Esophagus (tissue), 2 donors: ENCODE results near the gene HES1. TPM values are rescaled to one million over a fixed set of nuclear protein-coding genes. Genes with fewer than 3 reads are reported as not detected.
"Not testable (repeated sequence)": the region's sequence is repeated elsewhere in the genome, so short reads cannot be mapped to it uniquely, and the experiment has no call there.

Experiments used
- H3K27ac ChIP-seq, 2 donors: one replicate each; pipeline ENCODE4 v1.5.1; 2013; ENCODE audit warnings: low read depth in 2 of 2, mild to moderate bottlenecking in 2 of 2, inconsistent platforms in 1 of 2, low read length in 1 of 2, moderate library complexity in 1 of 2
- H3K27me3 ChIP-seq, 2 donors: one replicate each; pipeline ENCODE4 v1.6.1; 2013; ENCODE audit warnings: low read length in 2 of 2, control low read depth in 1 of 2, mild to moderate bottlenecking in 1 of 2; ENCODE audit not compliant: insufficient read depth in 2 of 2, control insufficient read depth in 1 of 2
- H3K36me3 ChIP-seq, 2 donors: one replicate each; pipeline ENCODE4 v1.6.1; 2013; ENCODE audit warnings: low read length in 1 of 2; ENCODE audit not compliant: control insufficient read depth in 2 of 2, insufficient read depth in 2 of 2
- H3K4me1 ChIP-seq, 2 donors: one replicate each; pipeline ENCODE4 v1.6.1; 2013; ENCODE audit warnings: low read length in 1 of 2; ENCODE audit not compliant: control insufficient read depth in 2 of 2, insufficient read depth in 2 of 2
- H3K4me3 ChIP-seq, 2 donors: one replicate each; pipeline ENCODE4 v1.5.1; 2013; ENCODE audit warnings: low read length in 2 of 2, mild to moderate bottlenecking in 2 of 2, low read depth in 1 of 2, moderate library complexity in 1 of 2
- H3K9me3 ChIP-seq, 2 donors: one replicate each; pipeline ENCODE4 v1.6.1; 2013; ENCODE audit warnings: mild to moderate bottlenecking in 2 of 2, low read depth in 1 of 2, low read length in 1 of 2, moderate library complexity in 1 of 2; ENCODE audit not compliant: control insufficient read depth in 2 of 2, insufficient read depth in 1 of 2
- WGBS, 2 donors: extraction: QIAGEN DNeasy Blood & Tissue Kit; methylation state at CpG; one replicate each; pipeline ENCODE4 v1.1.7; 2013; 5-methylcytosine and 5-hydroxymethylcytosine counted together
- polyA plus RNA-seq, 2 donors: library from polyadenylated mRNA; stranded (reverse); fragments of 200-250 nt; gene quantifications; one replicate each; pipeline ENCODE4 v1.2.3, GENCODE V29; 2013
- donor health status: healthy with polysubstance abuse.
- donor health status: Bipolar disorder and iron deficiency.

HES1 gene
- 10 to 100 TPM; 68.9 to 78.3 TPM for polyA plus RNA-seq

- no peaks in the 10 kb centered on the region for H3K27me3 ChIP-seq
- H3K27ac ChIP-seq: peak within 1 kb of the TSS; percentile 92 to 94
- peaks cover 2 to 6% of the 10 kb centered on the region in 2 donors for H3K4me1 ChIP-seq
- H3K36me3 ChIP-seq: peaks cover 0 to 4% of the 10 kb centered on the region in 2 donors
- no peaks in the 10 kb centered on the region for H3K9me3 ChIP-seq
- WGBS, 2 donors: 1 to 2% methylated on average over 29 of the region's 29 CpGs
- peak within 1 kb of the TSS; percentile 67 to 82 for H3K4me3 ChIP-seq
These were observed at the start of gene HES1 for GRCh38 chr3:194135806-194136518. HES1 (plus strand) TSS chr3:194136148; CDS start chr3:194136381, 233 bp downstream.

- no peak overlapping the region for H3K27ac ChIP-seq
- no peaks in the 10 kb centered on the region for H3K36me3 ChIP-seq
- 80 to 88% methylated on average over 12 of the region's 12 CpGs for WGBS, 2 donors
- H3K4me3 ChIP-seq: no peak overlapping the region
- no peaks in the 10 kb centered on the region for H3K27me3 ChIP-seq
- H3K4me1 ChIP-seq: peaks cover 3 to 8% of the 10 kb centered on the region in 2 donors
- no peaks in the 10 kb centered on the region for H3K9me3 ChIP-seq
These were observed 49.4 kb upstream of the HES1 start for GRCh38 chr3:194086388-194087075.

- Histone ChIP-seq H3K27ac (no peak overlapping the region), H3K4me1 (peaks cover 3 to 8% of the 10 kb centered on the region in 2 donors), H3K27me3 (no peaks in the 10 kb centered on the region), H3K36me3 (no peaks in the 10 kb centered on the region), H3K9me3 (no peaks in the 10 kb centered on the region), H3K4me3 (no peak overlapping the region)
- WGBS, 2 donors: 69 to 73% methylated on average over 5 of the region's 5 CpGs
These were observed 48.7 kb upstream of the HES1 start for GRCh38 chr3:194087280-194087679.

GRCh38 chr3:194087995-194088855, 47.7 kb upstream of the HES1 start:
- H3K27ac ChIP-seq: no peak overlapping the region

GRCh38 chr3:194089357-194090177, 46.4 kb upstream of the HES1 start:
- WGBS, 2 donors: 24 to 38% methylated on average over 18 of the region's 18 CpGs

More at GRCh38 chr3:194087995-194088855, 47.7 kb upstream of the HES1 start:
- WGBS, 2 donors: 89 to 93% methylated on average over 11 of the region's 11 CpGs
- no peaks in the 10 kb centered on the region for H3K27me3 ChIP-seq
- H3K4me3 ChIP-seq: no peak overlapping the region
- H3K4me1 ChIP-seq: peaks cover 3 to 8% of the 10 kb centered on the region in 2 donors
- no peaks in the 10 kb centered on the region for H3K9me3 ChIP-seq
- no peaks in the 10 kb centered on the region for H3K36me3 ChIP-seq

GRCh38 chr3:194090178-194090555, 45.8 kb upstream of the HES1 start:
- H3K27ac ChIP-seq: peak overlapping the region; percentile 90 to 96
- not testable (repeated sequence) for H3K36me3 ChIP-seq, H3K9me3 ChIP-seq, H3K4me1 ChIP-seq, H3K4me3 ChIP-seq, H3K27me3 ChIP-seq
- WGBS, 2 donors: 91 to 93% methylated on average over 10 of the region's 10 CpGs

More at GRCh38 chr3:194089357-194090177, 46.4 kb upstream of the HES1 start:
- H3K9me3 ChIP-seq: no peaks in the 10 kb centered on the region
- H3K4me3 ChIP-seq: no peak overlapping the region
- no peaks in the 10 kb centered on the region for H3K27me3 ChIP-seq
- peak overlapping the region; percentile 90 to 96 for H3K27ac ChIP-seq
- H3K36me3 ChIP-seq: no peaks in the 10 kb centered on the region
- peaks cover 3 to 8% of the 10 kb centered on the region in 2 donors for H3K4me1 ChIP-seq

- H3K27me3 ChIP-seq: no peaks in the 10 kb centered on the region
- WGBS, 2 donors: 88 to 94% methylated on average over 8 of the region's 8 CpGs
- peaks cover 3 to 8% of the 10 kb centered on the region in 2 donors for H3K4me1 ChIP-seq
- H3K27ac ChIP-seq: peak overlapping the region; percentile 62 to 82
- no peaks in the 10 kb centered on the region for H3K36me3 ChIP-seq
- no peaks in the 10 kb centered on the region for H3K9me3 ChIP-seq
- no peak overlapping the region for H3K4me3 ChIP-seq
These were observed 45.2 kb upstream of the HES1 start for GRCh38 chr3:194090716-194091115.

GRCh38 chr3:194091141-194091540, 44.8 kb upstream of the HES1 start:
- Histone ChIP-seq H3K9me3 (no peaks in the 10 kb centered on the region), H3K27me3 (no peaks in the 10 kb centered on the region), H3K4me3 (no peak overlapping the region), H3K36me3 (no peaks in the 10 kb centered on the region), H3K4me1 (peaks cover 3 to 8% of the 10 kb centered on the region in 2 donors), H3K27ac (peak overlapping the region; percentile 62 to 82)
- 38 to 40% methylated on average over 2 of the region's 2 CpGs for WGBS, 2 donors

GRCh38 chr3:194091897-194092296, 44.1 kb upstream of the HES1 start:
- H3K36me3 ChIP-seq, H3K9me3 ChIP-seq, H3K27ac ChIP-seq, H3K4me1 ChIP-seq, H3K4me3 ChIP-seq, H3K27me3 ChIP-seq: not testable (repeated sequence)
- 91 to 98% methylated on average over 6 of the region's 6 CpGs for WGBS, 2 donors
